A673 (cell line): ENCODE data around the gene ST13. TPM values are rescaled to one million over a fixed set of nuclear protein-coding genes. Genes with fewer than 3 reads are reported as not detected.
A peak's percentile ranks its signal among the peaks of the same experiment; 100 is the strongest.

Experiments used
- BruUV-seq: library from RNA; stranded (reverse); fragments of 400-500 nt; replicated peaks from 2 replicates; lab custom pipeline; 2021; lab: Mats Ljungman, UMichigan
- CTCF ChIA-PET: fragments of 300-600 bp; sonication (Branson Sonifier 250); formaldehyde crosslinking; loops from one replicate; lab custom pipeline; 2022; ENCODE audit warnings: antibody characterized with exemption; lab: Charles Lee
- POLR2A ChIA-PET: fragments of 300-600 bp; sonication (Branson Sonifier 250); formaldehyde crosslinking; loops from one replicate; lab custom pipeline; 2022; ENCODE audit warnings: antibody characterized with exemption; ENCODE audit not compliant: low non-redundant PET; lab: Charles Lee
- DNase-seq: peaks from one replicate; pipeline ENCODE4 v3.0.0-alpha.2; 2015; ENCODE audit warnings: low spot score
- H3K27ac ChIP-seq: fragments of 200-600 bp; sonication (generic); 2 replicates; pipeline ENCODE4 v1.5.1; 2016; ENCODE audit warnings: mixed run types, low read depth, mild to moderate bottlenecking, mixed read lengths, antibody characterized with exemption, low read length; ENCODE audit not compliant: poor library complexity, severe bottlenecking
- H3K27me3 ChIP-seq: fragments of 200-600 bp; sonication (generic); replicated peaks from 2 replicates; pipeline ENCODE4 v1.6.1; 2017; ENCODE audit warnings: mixed run types, low read depth, mild to moderate bottlenecking, mixed read lengths, antibody characterized with exemption, low read length; ENCODE audit not compliant: insufficient read depth, poor library complexity
- H3K36me3 ChIP-seq: fragments of 200-600 bp; sonication (generic); 2 replicates; pipeline ENCODE4 v1.6.1; 2016; ENCODE audit warnings: mixed run types, mild to moderate bottlenecking, mixed read lengths, antibody characterized with exemption, low read length; ENCODE audit not compliant: insufficient read depth, poor library complexity, severe bottlenecking
- H3K4me1 ChIP-seq: fragments of 200-600 bp; sonication (generic); 2 replicates; pipeline ENCODE4 v1.6.1; 2017; ENCODE audit warnings: mixed run types, mild to moderate bottlenecking, mixed read lengths, antibody characterized with exemption, low read length; ENCODE audit not compliant: insufficient read depth, poor library complexity, severe bottlenecking
- H3K4me3 ChIP-seq: fragments of 200-600 bp; sonication (generic); 2 replicates; pipeline ENCODE4 v1.5.1; 2016; ENCODE audit warnings: low read depth, mixed run types, mild to moderate bottlenecking, mixed read lengths, low read length; ENCODE audit not compliant: poor library complexity, severe bottlenecking
- H3K9me3 ChIP-seq: fragments of 200-600 bp; sonication (generic); 2 replicates; pipeline ENCODE4 v1.6.1; 2016; ENCODE audit warnings: mixed run types, low read depth, mild to moderate bottlenecking, mixed read lengths, antibody characterized with exemption, low read length; ENCODE audit not compliant: poor library complexity, severe bottlenecking
- CTCF ChIP-seq: fragments of 300-800, 200-600 bp; sonication (generic); conservative IDR thresholded peaks from 2 replicates; pipeline ENCODE4 v1.5.1; 2017; ENCODE audit warnings: low read depth, mild to moderate bottlenecking, antibody characterized with exemption, low read length, moderate library complexity, mixed read lengths
- EZH2 ChIP-seq: fragments of 200-600 bp; sonication (generic); IDR thresholded peaks from 2 replicates; pipeline ENCODE4 v1.6.1; 2017; ENCODE audit warnings: borderline replicate concordance, low read depth, mild to moderate bottlenecking, mixed read lengths, antibody characterized with exemption, low read length; ENCODE audit not compliant: poor library complexity, severe bottlenecking
- intact Hi-C: fragments of 100-400 bp; cut with micrococcal nuclease; formaldehyde crosslinking; loops from one replicate; pipeline ENCODE4 v1.10.0; 2022; ENCODE audit not compliant: unreplicated experiment
- total RNA-seq: library from RNA; stranded (reverse); gene quantifications from 2 replicates; pipeline ENCODE4 v1.2.3, GENCODE V29; 2021

The ST13 gene
- total RNA-seq, 1 experiment from 2014 or later = 337 TPM

- TF ChIP-seq CTCF (no peak), EZH2 (no peak)
- ChIA-PET CTCF (no interaction called here), POLR2A (no interaction called here)
- BruUV-seq = no TSS peak
- Histone ChIP-seq H3K9me3 (no peaks in the 10 kb centered on the region), H3K27me3 (no peaks in the 10 kb centered on the region), H3K36me3 (peaks cover 48% of the 10 kb centered on the region), H3K4me1 (peaks cover 23% of the 10 kb centered on the region), H3K4me3 (no peak overlapping the region), H3K27ac (no peak overlapping the region)
- DNase-seq = no peak
- intact Hi-C loops = no loop called here
Observed at GRCh38 chr22:40823426-40823825, 33.0 kb downstream of the ST13 start.

GRCh38 chr22:40819599-40820140 lies 36.8 kb downstream of the ST13 start:
- TSS peak; percentile 87 for BruUV-seq
- intact Hi-C loops = loop anchor here (1.0 kb wide), 2 partner anchors 37 to 136 kb away; partner anchors contain the start of gene ST13
- POLR2A ChIA-PET = no interaction called here

More at GRCh38 chr22:40819599-40820140, 36.8 kb downstream of the ST13 start:
- TF ChIP-seq EZH2 = no peak
- no peak for TF ChIP-seq CTCF
- DNase-seq = peak; percentile 46
- Histone ChIP-seq H3K9me3 (no peaks in the 10 kb centered on the region), H3K36me3 (peaks cover 19% of the 10 kb centered on the region), H3K27ac (peak overlapping the region; percentile 87), H3K4me3 (peak overlapping the region; percentile 85), H3K27me3 (no peaks in the 10 kb centered on the region), H3K4me1 (peaks cover 15% of the 10 kb centered on the region)
- CTCF ChIA-PET = interaction anchor here (1.8 kb wide), 1 partner anchor 137 kb away, joined by 5 read pairs; no protein-coding TSS in a partner anchor
